ENCODE results near the gene KIRREL2. TPM values are rescaled to one million over a fixed set of nuclear protein-coding genes. Genes with fewer than 3 reads are reported as not detected.

Gene KIRREL2
- total and polyA plus RNA-seq, 9 of the 15 experiments (the other 6 are each of a cell fraction or from before 2014, with no cell fraction given), result 0.01 to 0.12 (median 0.09) TPM; not detected in 4

DNA sequence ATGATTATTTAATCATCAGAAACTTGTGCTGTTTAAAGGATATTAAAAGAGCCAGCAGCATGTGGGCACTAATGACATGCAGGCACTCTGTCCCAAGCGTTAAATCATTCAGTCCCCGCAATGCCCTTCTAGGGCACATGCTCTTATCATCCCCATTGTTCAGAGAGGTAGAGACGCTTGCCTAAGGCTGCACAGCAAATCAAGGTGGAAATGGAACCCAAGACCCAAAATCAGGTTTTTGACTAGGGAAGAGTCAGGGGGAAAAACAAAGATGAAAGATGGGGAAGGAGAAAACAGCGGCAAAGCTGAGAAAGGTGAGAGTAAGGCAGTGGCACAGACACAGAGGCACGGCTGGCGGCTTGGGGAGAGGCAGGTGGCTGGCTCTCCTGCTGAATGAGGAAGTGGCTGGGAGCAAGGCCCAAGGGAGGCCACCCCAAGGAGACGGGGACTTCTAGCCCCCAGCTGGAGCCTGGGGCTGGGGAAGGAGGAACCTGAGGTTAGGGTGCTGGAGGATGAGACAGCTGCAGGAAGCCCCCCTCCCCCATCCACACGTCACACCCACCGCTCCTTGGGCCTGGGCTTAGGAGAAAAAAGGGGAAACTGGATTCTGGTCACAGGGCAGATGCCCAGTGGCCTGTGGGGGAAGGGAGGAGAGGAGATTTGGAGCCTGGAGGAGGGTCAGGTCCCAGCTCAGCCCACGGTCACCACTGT, 52.4 kb downstream of the KIRREL2 start (continued):
- TF ChIP-seq L3MBTL2 (IDR thresholded peaks at IDR 0.05) (peak; percentile 44; the same call in 1 of the 2 replicates), HDAC8 (tag; IDR thresholded peaks at IDR 0.05) (no peak), SRSF7 (optimal IDR thresholded peaks at IDR 0.05; ENCODE audit: low read depth, low read length) (no peak), MTA2 (IDR thresholded peaks at IDR 0.05; ENCODE audit: low read depth) (no peak), HDGF (IDR thresholded peaks at IDR 0.05) (peak; percentile 96; the same call in 1 of the 2 replicates), ZNF41 (CRISPR knock-in tag; conservative IDR thresholded peaks at IDR 0.05) (no peak), COPS2 (conservative IDR thresholded peaks at IDR 0.05) (no peak), ZBTB8A (IDR thresholded peaks at IDR 0.05; ENCODE audit: partially characterized antibody) (no peak), RBM22 (IDR thresholded peaks at IDR 0.05; ENCODE audit: low read depth, low read length, poor library complexity, severe bottlenecking) (no peak), POLR3G (IDR thresholded peaks at IDR 0.05; ENCODE audit: extremely low read depth, insufficient read length, insufficient replicate concordance) (no peak), ZNF197 (CRISPR knock-in tag; IDR thresholded peaks at IDR 0.05; ENCODE audit: low read depth) (0 out of 2 replicates have a peak, but pooled peaks have one; percentile 42), KDM4B (IDR thresholded peaks at IDR 0.05; ENCODE audit: borderline replicate concordance in 2 of 2, low read depth in 1 of 2) (no peak; a peak in 1 of 4 replicates), GTF2A2 (tag; IDR thresholded peaks at IDR 0.05) (no peak), GABPB2 (CRISPR knock-in tag; conservative IDR thresholded peaks at IDR 0.05) (no peak), BDP1 (IDR thresholded peaks at IDR 0.05; ENCODE audit: insufficient read depth, insufficient read length) (no peak), SAFB2 (IDR thresholded peaks at IDR 0.05; ENCODE audit: borderline replicate concordance, low read depth, low read length, severe bottlenecking) (no peak), CTBP1 (IDR thresholded peaks at IDR 0.05; ENCODE audit: borderline replicate concordance) (peak; percentile 79; the same call in 1 of the 2 replicates), ZNF780A (CRISPR knock-in tag; IDR thresholded peaks at IDR 0.05) (no peak), ZBTB26 (CRISPR knock-in tag; IDR thresholded peaks at IDR 0.05) (no peak), ZKSCAN1 (IDR thresholded peaks at IDR 0.05; ENCODE audit: low read depth, low read length) (no peak), TRIM28 (IDR thresholded peaks at IDR 0.05) (no peak)
- TF ChIP-seq, protein P1, sequence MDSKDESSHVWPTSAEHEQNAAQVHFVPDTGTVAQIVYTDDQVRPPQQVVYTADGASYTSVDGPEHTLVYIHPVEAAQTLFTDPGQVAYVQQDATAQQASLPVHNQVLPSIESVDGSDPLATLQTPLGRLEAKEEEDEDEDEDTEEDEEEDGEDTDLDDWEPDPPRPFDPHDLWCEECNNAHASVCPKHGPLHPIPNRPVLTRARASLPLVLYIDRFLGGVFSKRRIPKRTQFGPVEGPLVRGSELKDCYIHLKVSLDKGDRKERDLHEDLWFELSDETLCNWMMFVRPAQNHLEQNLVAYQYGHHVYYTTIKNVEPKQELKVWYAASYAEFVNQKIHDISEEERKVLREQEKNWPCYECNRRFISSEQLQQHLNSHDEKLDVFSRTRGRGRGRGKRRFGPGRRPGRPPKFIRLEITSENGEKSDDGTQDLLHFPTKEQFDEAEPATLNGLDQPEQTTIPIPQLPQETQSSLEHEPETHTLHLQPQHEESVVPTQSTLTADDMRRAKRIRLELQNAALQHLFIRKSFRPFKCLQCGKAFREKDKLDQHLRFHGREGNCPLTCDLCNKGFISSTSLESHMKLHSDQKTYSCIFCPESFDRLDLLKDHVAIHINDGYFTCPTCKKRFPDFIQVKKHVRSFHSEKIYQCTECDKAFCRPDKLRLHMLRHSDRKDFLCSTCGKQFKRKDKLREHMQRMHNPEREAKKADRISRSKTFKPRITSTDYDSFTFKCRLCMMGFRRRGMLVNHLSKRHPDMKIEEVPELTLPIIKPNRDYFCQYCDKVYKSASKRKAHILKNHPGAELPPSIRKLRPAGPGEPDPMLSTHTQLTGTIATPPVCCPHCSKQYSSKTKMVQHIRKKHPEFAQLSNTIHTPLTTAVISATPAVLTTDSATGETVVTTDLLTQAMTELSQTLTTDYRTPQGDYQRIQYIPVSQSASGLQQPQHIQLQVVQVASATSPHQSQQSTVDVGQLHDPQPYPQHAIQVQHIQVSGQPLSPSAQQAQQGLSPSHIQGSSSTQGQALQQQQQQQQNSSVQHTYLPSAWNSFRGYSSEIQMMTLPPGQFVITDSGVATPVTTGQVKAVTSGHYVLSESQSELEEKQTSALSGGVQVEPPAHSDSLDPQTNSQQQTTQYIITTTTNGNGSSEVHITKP (IDR thresholded peaks at IDR 0.05; ENCODE audit: partially characterized antibody), result no peak
- TF ChIP-seq, protein P2, sequence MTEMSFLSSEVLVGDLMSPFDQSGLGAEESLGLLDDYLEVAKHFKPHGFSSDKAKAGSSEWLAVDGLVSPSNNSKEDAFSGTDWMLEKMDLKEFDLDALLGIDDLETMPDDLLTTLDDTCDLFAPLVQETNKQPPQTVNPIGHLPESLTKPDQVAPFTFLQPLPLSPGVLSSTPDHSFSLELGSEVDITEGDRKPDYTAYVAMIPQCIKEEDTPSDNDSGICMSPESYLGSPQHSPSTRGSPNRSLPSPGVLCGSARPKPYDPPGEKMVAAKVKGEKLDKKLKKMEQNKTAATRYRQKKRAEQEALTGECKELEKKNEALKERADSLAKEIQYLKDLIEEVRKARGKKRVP (CRISPR knock-in tag; IDR thresholded peaks at IDR 0.05), result no peak
- TF ChIP-seq, protein P3, sequence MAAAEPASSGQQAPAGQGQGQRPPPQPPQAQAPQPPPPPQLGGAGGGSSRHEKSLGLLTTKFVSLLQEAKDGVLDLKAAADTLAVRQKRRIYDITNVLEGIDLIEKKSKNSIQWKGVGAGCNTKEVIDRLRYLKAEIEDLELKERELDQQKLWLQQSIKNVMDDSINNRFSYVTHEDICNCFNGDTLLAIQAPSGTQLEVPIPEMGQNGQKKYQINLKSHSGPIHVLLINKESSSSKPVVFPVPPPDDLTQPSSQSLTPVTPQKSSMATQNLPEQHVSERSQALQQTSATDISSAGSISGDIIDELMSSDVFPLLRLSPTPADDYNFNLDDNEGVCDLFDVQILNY (CRISPR knock-in tag; IDR thresholded peaks at IDR 0.05), result no peak
